SK-N-SH (cell line): ENCODE measurements around the gene CYB561A3. TPM values are rescaled to one million over a fixed set of nuclear protein-coding genes. Genes with fewer than 3 reads are reported as not detected.

Experiments used
- CTCF ChIA-PET: fragments of 300-600, 350-600 bp; formaldehyde crosslinking; extraction: SDS; loops from one replicate; lab custom pipeline; 2021; lab: Yijun Ruan, JAX
- POLR2A ChIA-PET: fragments of 350-600 bp; sonication (Branson Sonifier 250); formaldehyde crosslinking; extraction: SDS; loops from one replicate; lab custom pipeline; 2020; ENCODE audit warnings: antibody characterized with exemption, inconsistent platforms; lab: Yijun Ruan, JAX
- DNase-seq: peaks from one replicate; pipeline ENCODE4 v3.0.0; 2012
- H2AFZ ChIP-seq: fragments of 200-600 bp; sonication (generic); 2 replicates; pipeline ENCODE4 v1.8.1; 2016; ENCODE audit warnings: antibody characterized with exemption, mild to moderate bottlenecking, low read depth
- H3F3A ChIP-seq: fragments of 200-600 bp; sonication (generic); replicated peaks from 2 replicates; pipeline ENCODE3; 2016; ENCODE audit warnings: antibody characterized with exemption, mild to moderate bottlenecking; ENCODE audit not compliant: insufficient read depth
- H3K27ac ChIP-seq, 2 experiments: fragments of 200-500 bp in 1 of 2; fragments of 200-600 bp in 1 of 2; sonication (Bioruptor generic) in 1 of 2; sonication (generic), shearing (Covaris generic) in 1 of 2; 2 replicates each; pipeline versions ENCODE4 v1.5.1 to v1.6.1; 2014 to 2016; ENCODE audit warnings: low read depth in 2 of 2, inconsistent platforms in 1 of 2, low read length in 1 of 2, mild to moderate bottlenecking in 1 of 2, mixed read lengths in 1 of 2
- H3K27me3 ChIP-seq: fragments of 200-600 bp; sonication (generic), shearing (Covaris generic); 2 replicates; pipeline ENCODE4 v1.6.1; 2016; ENCODE audit warnings: mixed run types; ENCODE audit not compliant: insufficient read depth
- H3K36me3 ChIP-seq, 2 experiments: fragments of 200-500 bp in 1 of 2; fragments of 200-600 bp in 1 of 2; sonication (Bioruptor generic) in 1 of 2; sonication (generic) in 1 of 2; replicated peaks in 1 of 2; 2 replicates each; pipeline versions ENCODE3 to v1.5.1; 2014 to 2016; ENCODE audit warnings: low read length in 1 of 2, mild to moderate bottlenecking in 1 of 2; ENCODE audit not compliant: insufficient read depth in 2 of 2, control insufficient read depth in 1 of 2
- H3K4me1 ChIP-seq, 2 experiments: fragments of 200-500 bp in 1 of 2; fragments of 200-600 bp in 1 of 2; sonication (Bioruptor generic) in 1 of 2; sonication (generic), shearing (Covaris generic) in 1 of 2; 2 replicates each; pipeline versions ENCODE4 v1.5.1 to v1.6.1; 2014 to 2016; ENCODE audit warnings: low read depth in 1 of 2, low read length in 1 of 2, mixed run types in 1 of 2; ENCODE audit not compliant: insufficient read depth in 2 of 2, control insufficient read depth in 1 of 2
- H3K4me2 ChIP-seq: fragments of 200-600 bp; sonication (generic), shearing (Covaris generic); 2 replicates; pipeline ENCODE4 v1.6.1; 2017; ENCODE audit warnings: mixed run types
- H3K4me3 ChIP-seq, 2 experiments: fragments of 200-500 bp in 1 of 2; fragments of 200-600 bp in 1 of 2; sonication (Bioruptor generic) in 1 of 2; sonication (generic), shearing (Covaris generic) in 1 of 2; 2 replicates each; pipeline versions ENCODE4 v1.5.1 to v1.8.1; 2014 to 2016; ENCODE audit warnings: low read depth in 2 of 2, inconsistent platforms in 1 of 2, low read length in 1 of 2, mild to moderate bottlenecking in 1 of 2, mixed read lengths in 1 of 2, moderate library complexity in 1 of 2
- H3K79me2 ChIP-seq: fragments of 200-600 bp; sonication (generic); 2 replicates; pipeline ENCODE4 v1.8.1; 2017; ENCODE audit warnings: mild to moderate bottlenecking; ENCODE audit not compliant: insufficient read depth
- H3K9ac ChIP-seq: fragments of 200-600 bp; sonication (generic); 2 replicates; pipeline ENCODE4 v1.6.1; 2017; ENCODE audit warnings: mixed run types
- H3K9me2 ChIP-seq: fragments of 200-600 bp; sonication (generic); 2 replicates; pipeline ENCODE4 v1.6.1; 2017; ENCODE audit warnings: mixed run types
- H3K9me3 ChIP-seq: fragments of 200-600 bp; sonication (generic); 2 replicates; pipeline ENCODE4 v1.6.1; 2017; ENCODE audit warnings: mixed run types, mild to moderate bottlenecking, moderate library complexity
- H4K20me1 ChIP-seq: fragments of 200-600 bp; sonication (generic); 2 replicates; pipeline ENCODE4 v1.6.1; 2017; ENCODE audit warnings: mild to moderate bottlenecking, mixed run types; ENCODE audit not compliant: insufficient read depth
- CHD2 ChIP-seq: fragments of 150-350 bp; IDR thresholded peaks from 2 replicates; pipeline ENCODE4 v1.6.1; 2018; ENCODE audit warnings: low read length; ENCODE audit not compliant: partially characterized antibody
- CTCF ChIP-seq: fragments of 200-600 bp; sonication (generic); IDR thresholded peaks from 2 replicates; pipeline ENCODE4 v1.6.1; 2017; ENCODE audit warnings: antibody characterized with exemption, mild to moderate bottlenecking, moderate library complexity
- ELF1 ChIP-seq: IDR thresholded peaks from 2 replicates; pipeline ENCODE4 v1.4.0; 2012
- GATA2 ChIP-seq: sonication (generic); formaldehyde crosslinking; IDR thresholded peaks from 2 replicates; pipeline ENCODE4 v1.5.0; 2020; ENCODE audit warnings: mild to moderate bottlenecking, missing genetic modification reagents
- RCOR1 ChIP-seq: fragments of 150-350 bp; IDR thresholded peaks from 2 replicates; pipeline ENCODE4 v1.6.1; 2017; ENCODE audit warnings: antibody characterized with exemption, low read length
- REST ChIP-seq: IDR thresholded peaks from 2 replicates; pipeline ENCODE4 v1.6.1; 2012; ENCODE audit warnings: mild to moderate bottlenecking, low read depth, low read length, moderate library complexity
- RFX5 ChIP-seq: IDR thresholded peaks from 2 replicates; pipeline ENCODE4 v1.6.1; 2012; ENCODE audit warnings: mild to moderate bottlenecking, improper control_type of control experiment, low read length
- RXRA ChIP-seq: IDR thresholded peaks from 2 replicates; pipeline ENCODE4 v1.4.0; 2012; ENCODE audit warnings: low read depth, mild to moderate bottlenecking, borderline replicate concordance
- SMC3 ChIP-seq: IDR thresholded peaks from 2 replicates; pipeline ENCODE4 v1.6.1; 2012; ENCODE audit warnings: low read depth, low read length, improper control_type of control experiment
- TCF12 ChIP-seq: IDR thresholded peaks from 2 replicates; pipeline ENCODE4 v1.4.0; 2012
- TEAD4 ChIP-seq: IDR thresholded peaks from 2 replicates; pipeline ENCODE4 v1.4.0; 2012; ENCODE audit warnings: mild to moderate bottlenecking, borderline replicate concordance; ENCODE audit not compliant: insufficient read depth
- USF1 ChIP-seq: IDR thresholded peaks from 2 replicates; pipeline ENCODE4 v1.4.0; 2012; ENCODE audit warnings: low read depth, borderline replicate concordance
- ZBTB33 ChIP-seq: IDR thresholded peaks from 2 replicates; pipeline ENCODE4 v1.4.0; 2012; ENCODE audit warnings: low read depth, borderline replicate concordance
- WGBS: methylation state at CpG from one replicate; pipeline ENCODE4 v1.1.6; 2017; ENCODE audit warnings: low lambda C conversion rate; 5-methylcytosine and 5-hydroxymethylcytosine counted together
- polyA plus RNA-seq, 3 experiments: library from polyadenylated mRNA; depleted of rRNA; stranded (reverse); fragments of >200 nt; gene quantifications; 2 replicates each; pipeline ENCODE4 v1.2.3, GENCODE V29; 2012

The CYB561A3 gene
- polyA plus RNA-seq, 1 of the 3 experiments (the other 2 are of a cell fraction), result 76.4 TPM

- H2AFZ ChIP-seq, result peak overlapping the region; percentile 69; the same call in 1 of the 2 replicates
- peak overlapping the region; percentile 68 to 71 for H3K4me3 ChIP-seq
- H3K4me2 ChIP-seq, result peak overlapping the region; percentile 98
- DNase-seq, result peak; percentile 53
- no peaks in the 10 kb centered on the region for H3K27me3 ChIP-seq
- H3K27ac ChIP-seq, result peak overlapping the region; percentile 98 to 99
- peaks cover 49% of the 10 kb centered on the region for H3K79me2 ChIP-seq
- H3K9ac ChIP-seq, result peak overlapping the region; percentile 97
- ChIA-PET POLR2A (interaction anchor here (0.8 to 3.9 kb wide), 17 partner anchors 8 to 430 kb away, joined by 3 to 57 read pairs (median 8); partner anchors contain the start of genes CPSF7, DDB1, FEN1 and SDHAF2), CTCF (interaction anchor here (1.1 to 12.1 kb wide), 9 partner anchors 9 to 108 kb away, joined by 3 to 101 read pairs (median 5); partner anchors contain the start of gene TMEM216)
- no peaks in the 10 kb centered on the region for H3K9me2 ChIP-seq
- H4K20me1 ChIP-seq, result no peaks in the 10 kb centered on the region
- H3F3A ChIP-seq, result peaks cover 14% of the 10 kb centered on the region
- TF ChIP-seq ZBTB33 (no peak), CHD2 (no peak), RFX5 (no peak), SMC3 (no peak), ELF1 (no peak), TCF12 (no peak), REST (no peak), CTCF (no peak), RXRA (no peak), USF1 (no peak), GATA2 (CRISPR knock-in tag) (no peak), TEAD4 (no peak), RCOR1 (no peak)
- peaks cover 10 to 14% of the 10 kb centered on the region in 2 experiments; a peak in 3 of 4 replicates for H3K4me1 ChIP-seq
- H3K36me3 ChIP-seq, result peaks cover 26 to 33% of the 10 kb centered on the region in 2 experiments
- no peaks in the 10 kb centered on the region for H3K9me3 ChIP-seq
- 0% methylated on average over 12 of the region's 12 CpGs for WGBS
Measured at GRCh38 chr11:61362542-61362875, 827 bp upstream of the CYB561A3 start.
